Liver (tissue), 9 donors: ENCODE results near the gene MSGN1. TPM values are rescaled to one million over a fixed set of nuclear protein-coding genes. Genes with fewer than 3 reads are reported as not detected.

Experiments used
- DNase-seq: peaks from one replicate; pipeline ENCODE4 v3.0.0-alpha.2; 2017; ENCODE audit warnings: low spot score
- H3K27ac ChIP-seq, 2 donors: one replicate each; pipeline ENCODE4 v1.7.0; 2013; ENCODE audit warnings: inconsistent platforms in 2 of 2, low read length in 2 of 2, control low read depth in 1 of 2, low read depth in 1 of 2, mild to moderate bottlenecking in 1 of 2
- H3K27me3 ChIP-seq, 4 donors: one replicate each; pipeline versions ENCODE4 v1.6.1 to v1.7.0; 2013; ENCODE audit warnings: low read length in 3 of 4, inconsistent platforms in 1 of 4, mild to moderate bottlenecking in 1 of 4, moderate library complexity in 1 of 4; ENCODE audit not compliant: control insufficient read depth in 4 of 4, insufficient read depth in 4 of 4
- H3K36me3 ChIP-seq, 4 donors: one replicate each; pipeline versions ENCODE4 v1.6.1 to v1.7.0; 2013; ENCODE audit warnings: low read length in 3 of 4, mild to moderate bottlenecking in 3 of 4, low read depth in 1 of 4, moderate library complexity in 1 of 4; ENCODE audit not compliant: control insufficient read depth in 4 of 4, insufficient read depth in 3 of 4
- H3K4me1 ChIP-seq, 4 donors: one replicate each; pipeline versions ENCODE4 v1.6.1 to v1.7.0; 2013; ENCODE audit warnings: low read length in 3 of 4, mild to moderate bottlenecking in 3 of 4, moderate library complexity in 1 of 4; ENCODE audit not compliant: control insufficient read depth in 4 of 4, insufficient read depth in 4 of 4
- H3K4me3 ChIP-seq, 3 donors: one replicate each; pipeline versions ENCODE4 v1.6.1 to v1.7.0; 2013; ENCODE audit warnings: low read length in 3 of 3, control low read depth in 1 of 3, low read depth in 1 of 3, mild to moderate bottlenecking in 1 of 3
- H3K9ac ChIP-seq, 2 donors: one replicate each; pipeline ENCODE4 v1.7.0; 2013; ENCODE audit warnings: low read length in 2 of 2, mild to moderate bottlenecking in 2 of 2, moderate library complexity in 2 of 2, control low read depth in 1 of 2, low read depth in 1 of 2
- H3K9me3 ChIP-seq, 4 donors: one replicate each; pipeline versions ENCODE4 v1.6.1 to v1.7.0; 2013; ENCODE audit warnings: low read length in 3 of 4; ENCODE audit not compliant: control insufficient read depth in 4 of 4
- EGR1 ChIP-seq, 2 donors: IDR thresholded peaks; 2 replicates each; pipeline ENCODE4 v1.6.1; 2016 to 2018; ENCODE audit warnings: antibody characterized with exemption in 2 of 2, low read depth in 2 of 2
- FOXA1 ChIP-seq: IDR thresholded peaks from 2 replicates; pipeline ENCODE4 v1.6.1; 2016; ENCODE audit warnings: antibody characterized with exemption
- GABPA ChIP-seq, 2 donors: IDR thresholded peaks in 1 of 2; conservative IDR thresholded peaks in 1 of 2; 2 replicates each; pipeline ENCODE4 v1.6.1; 2016; ENCODE audit warnings: antibody characterized with exemption in 2 of 2, mild to moderate bottlenecking in 1 of 2, moderate library complexity in 1 of 2
- JUND ChIP-seq, 2 donors: IDR thresholded peaks; 2 replicates each; pipeline ENCODE4 v1.6.1; 2016; ENCODE audit warnings: antibody characterized with exemption in 2 of 2
- NR2F2 ChIP-seq: IDR thresholded peaks from 2 replicates; pipeline ENCODE4 v1.6.1; 2016; ENCODE audit warnings: antibody characterized with exemption
- RAD21 ChIP-seq, 2 donors: IDR thresholded peaks; 2 replicates each; pipeline ENCODE4 v1.6.1; 2016; ENCODE audit warnings: antibody characterized with exemption in 2 of 2, mild to moderate bottlenecking in 2 of 2
- SP1 ChIP-seq: IDR thresholded peaks from 2 replicates; pipeline ENCODE4 v1.6.1; 2018; ENCODE audit warnings: antibody characterized with exemption, mild to moderate bottlenecking
- TAF1 ChIP-seq: conservative IDR thresholded peaks from 2 replicates; pipeline ENCODE4 v1.6.1; 2016; ENCODE audit warnings: antibody characterized with exemption, mild to moderate bottlenecking
- YY1 ChIP-seq: IDR thresholded peaks from 2 replicates; pipeline ENCODE4 v1.6.1; 2016; ENCODE audit warnings: antibody characterized with exemption, mild to moderate bottlenecking
- WGBS: extraction: QIAGEN DNeasy Blood & Tissue Kit; methylation state at CpG from one replicate; pipeline ENCODE4 v1.1.7; 2013; 5-methylcytosine and 5-hydroxymethylcytosine counted together
- polyA plus RNA-seq, 2 donors: library from polyadenylated mRNA; stranded (reverse) in 1 of 2; unstranded in 1 of 2; fragments of 200-250 nt in 1 of 2; fragments of >200 nt in 1 of 2; fragmentation: Nextera tagmentation in 1 of 2; extraction: Ambion mirVana in 1 of 2; gene quantifications; one replicate each; pipeline versions ENCODE4 v1.2.1 to v1.2.3, GENCODE V29; 2013 to 2015
- total RNA-seq, 2 donors: library from RNA; depleted of rRNA; stranded (reverse); fragments of >200 nt; gene quantifications; one replicate each; pipeline ENCODE4 v1.2.3, GENCODE V29; 2014
- TF ChIP-seq, protein P1 (sequence below): fragments of 150-350 bp; IDR thresholded peaks from 2 replicates; pipeline ENCODE4 v1.5.1; 2017; ENCODE audit warnings: improper control_type of control experiment, low read depth, low read length; ENCODE audit not compliant: missing input control
- TF ChIP-seq, protein P2 (sequence below): IDR thresholded peaks from 2 replicates; pipeline ENCODE4 v1.6.1; 2016; ENCODE audit warnings: antibody characterized with exemption, mild to moderate bottlenecking
- TF ChIP-seq, protein P3 (sequence below): IDR thresholded peaks from 2 replicates; pipeline ENCODE4 v1.6.1; 2016; ENCODE audit warnings: antibody characterized with exemption
- donor health status: healthy.
- donor health status: healthy.
- donor health status: healthy.
- donor health status: healthy.
- donor health status: healthy.

The MSGN1 gene
- total and polyA plus RNA-seq, 4 donors = not detected

DNA sequence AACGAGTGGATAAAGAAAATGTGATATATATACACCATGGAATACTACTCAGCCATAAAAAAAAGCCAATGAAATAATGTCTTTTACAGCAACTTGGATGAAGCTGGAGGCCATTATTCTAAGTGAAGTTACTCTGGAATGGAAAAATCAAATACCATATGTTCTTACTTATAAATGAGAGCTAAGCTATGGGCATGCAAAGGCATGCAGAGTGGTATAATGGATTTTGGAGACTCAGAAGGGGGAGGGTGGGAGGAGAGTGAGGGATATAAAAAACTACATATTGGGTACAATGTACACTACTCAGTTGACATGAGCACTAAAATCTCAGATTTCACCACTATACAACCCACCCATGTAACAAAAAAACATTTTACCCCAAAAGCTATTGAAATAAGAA is 1.7 kb upstream of the MSGN1 start:
- Histone ChIP-seq H3K4me3 (no peak overlapping the region), H3K9me3 (no peaks in the 10 kb centered on the region), H3K36me3 (no peaks in the 10 kb centered on the region), H3K27ac (no peak overlapping the region), H3K9ac (no peak overlapping the region), H3K4me1 (no peaks in the 10 kb centered on the region), H3K27me3 (no peaks in the 10 kb centered on the region)
- TF ChIP-seq, protein P1, sequence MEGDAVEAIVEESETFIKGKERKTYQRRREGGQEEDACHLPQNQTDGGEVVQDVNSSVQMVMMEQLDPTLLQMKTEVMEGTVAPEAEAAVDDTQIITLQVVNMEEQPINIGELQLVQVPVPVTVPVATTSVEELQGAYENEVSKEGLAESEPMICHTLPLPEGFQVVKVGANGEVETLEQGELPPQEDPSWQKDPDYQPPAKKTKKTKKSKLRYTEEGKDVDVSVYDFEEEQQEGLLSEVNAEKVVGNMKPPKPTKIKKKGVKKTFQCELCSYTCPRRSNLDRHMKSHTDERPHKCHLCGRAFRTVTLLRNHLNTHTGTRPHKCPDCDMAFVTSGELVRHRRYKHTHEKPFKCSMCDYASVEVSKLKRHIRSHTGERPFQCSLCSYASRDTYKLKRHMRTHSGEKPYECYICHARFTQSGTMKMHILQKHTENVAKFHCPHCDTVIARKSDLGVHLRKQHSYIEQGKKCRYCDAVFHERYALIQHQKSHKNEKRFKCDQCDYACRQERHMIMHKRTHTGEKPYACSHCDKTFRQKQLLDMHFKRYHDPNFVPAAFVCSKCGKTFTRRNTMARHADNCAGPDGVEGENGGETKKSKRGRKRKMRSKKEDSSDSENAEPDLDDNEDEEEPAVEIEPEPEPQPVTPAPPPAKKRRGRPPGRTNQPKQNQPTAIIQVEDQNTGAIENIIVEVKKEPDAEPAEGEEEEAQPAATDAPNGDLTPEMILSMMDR = no peak
- TF ChIP-seq NR2F2 = no peak
- TF ChIP-seq GABPA (IDR thresholded peaks at IDR 0.05 in 1 of 2, conservative IDR thresholded peaks at IDR 0.05 in 1 of 2) = no peak
- no peak for TF ChIP-seq SP1
- TF ChIP-seq RAD21 (IDR thresholded peaks at IDR 0.05) = no peak
- TF ChIP-seq TAF1 = no peak
- TF ChIP-seq, protein P2, sequence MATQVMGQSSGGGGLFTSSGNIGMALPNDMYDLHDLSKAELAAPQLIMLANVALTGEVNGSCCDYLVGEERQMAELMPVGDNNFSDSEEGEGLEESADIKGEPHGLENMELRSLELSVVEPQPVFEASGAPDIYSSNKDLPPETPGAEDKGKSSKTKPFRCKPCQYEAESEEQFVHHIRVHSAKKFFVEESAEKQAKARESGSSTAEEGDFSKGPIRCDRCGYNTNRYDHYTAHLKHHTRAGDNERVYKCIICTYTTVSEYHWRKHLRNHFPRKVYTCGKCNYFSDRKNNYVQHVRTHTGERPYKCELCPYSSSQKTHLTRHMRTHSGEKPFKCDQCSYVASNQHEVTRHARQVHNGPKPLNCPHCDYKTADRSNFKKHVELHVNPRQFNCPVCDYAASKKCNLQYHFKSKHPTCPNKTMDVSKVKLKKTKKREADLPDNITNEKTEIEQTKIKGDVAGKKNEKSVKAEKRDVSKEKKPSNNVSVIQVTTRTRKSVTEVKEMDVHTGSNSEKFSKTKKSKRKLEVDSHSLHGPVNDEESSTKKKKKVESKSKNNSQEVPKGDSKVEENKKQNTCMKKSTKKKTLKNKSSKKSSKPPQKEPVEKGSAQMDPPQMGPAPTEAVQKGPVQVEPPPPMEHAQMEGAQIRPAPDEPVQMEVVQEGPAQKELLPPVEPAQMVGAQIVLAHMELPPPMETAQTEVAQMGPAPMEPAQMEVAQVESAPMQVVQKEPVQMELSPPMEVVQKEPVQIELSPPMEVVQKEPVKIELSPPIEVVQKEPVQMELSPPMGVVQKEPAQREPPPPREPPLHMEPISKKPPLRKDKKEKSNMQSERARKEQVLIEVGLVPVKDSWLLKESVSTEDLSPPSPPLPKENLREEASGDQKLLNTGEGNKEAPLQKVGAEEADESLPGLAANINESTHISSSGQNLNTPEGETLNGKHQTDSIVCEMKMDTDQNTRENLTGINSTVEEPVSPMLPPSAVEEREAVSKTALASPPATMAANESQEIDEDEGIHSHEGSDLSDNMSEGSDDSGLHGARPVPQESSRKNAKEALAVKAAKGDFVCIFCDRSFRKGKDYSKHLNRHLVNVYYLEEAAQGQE = no peak
- TF ChIP-seq YY1 = no peak
- TF ChIP-seq FOXA1 = no peak
- TF ChIP-seq, protein P3, sequence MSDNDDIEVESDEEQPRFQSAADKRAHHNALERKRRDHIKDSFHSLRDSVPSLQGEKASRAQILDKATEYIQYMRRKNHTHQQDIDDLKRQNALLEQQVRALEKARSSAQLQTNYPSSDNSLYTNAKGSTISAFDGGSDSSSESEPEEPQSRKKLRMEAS = no peak
- no peak for DNase-seq
- 76% methylated on average over 1 of the region's 1 CpG for WGBS

DNA sequence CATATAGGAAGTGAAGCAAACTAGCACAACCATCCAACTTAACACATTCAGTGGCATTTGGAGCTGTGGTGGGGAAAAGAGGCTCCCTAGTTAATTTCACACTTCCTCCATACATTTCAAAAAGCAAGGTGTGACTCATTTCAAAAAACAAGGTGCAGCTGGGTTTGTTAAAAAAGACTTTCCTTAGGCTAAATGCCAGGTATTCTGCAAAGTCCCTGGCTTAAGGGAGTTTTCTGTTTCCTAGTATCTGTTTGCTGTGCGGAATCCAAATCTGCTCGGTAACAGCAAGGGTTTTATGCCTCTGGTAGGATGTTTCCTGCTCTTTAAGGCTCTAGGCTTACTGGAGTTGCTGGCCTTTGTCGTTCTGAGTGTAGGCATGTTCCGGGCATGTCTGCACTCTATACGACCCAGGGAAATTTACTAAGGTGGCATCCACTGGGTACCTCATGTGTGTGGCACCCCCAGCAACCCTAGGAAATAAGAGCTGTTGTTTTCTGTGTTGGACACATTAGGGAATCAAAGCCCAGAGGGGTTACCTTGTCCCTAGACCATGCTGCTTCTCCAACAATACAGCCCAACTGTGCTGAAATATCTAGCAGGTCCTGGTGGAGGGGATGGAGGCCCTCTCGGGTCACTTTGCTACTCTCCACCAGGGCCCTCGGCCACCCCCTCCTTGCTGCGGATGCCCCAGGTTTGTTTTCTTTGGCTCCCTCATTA is 634 bp upstream of the MSGN1 start:
- TF ChIP-seq RAD21 (IDR thresholded peaks at IDR 0.05) = no peak
- TF ChIP-seq GABPA (IDR thresholded peaks at IDR 0.05 in 1 of 2, conservative IDR thresholded peaks at IDR 0.05 in 1 of 2) = no peak
- no peak for TF ChIP-seq SP1
- TF ChIP-seq JUND (IDR thresholded peaks at IDR 0.05) = no peak
- TF ChIP-seq EGR1 (IDR thresholded peaks at IDR 0.05; ENCODE audit: low read depth in 2 of 2) = no peak
- no peak for TF ChIP-seq TAF1
- no peak for DNase-seq
- no peak overlapping the region for H3K4me3 ChIP-seq
- H3K9me3 ChIP-seq = no peaks in the 10 kb centered on the region
- no peaks in the 10 kb centered on the region for H3K4me1 ChIP-seq
- no peak overlapping the region for H3K27ac ChIP-seq
- WGBS = 88% methylated on average over 8 of the region's 8 CpGs
- H3K27me3 ChIP-seq = no peaks in the 10 kb centered on the region
- H3K36me3 ChIP-seq = no peaks in the 10 kb centered on the region
- H3K9ac ChIP-seq = no peak overlapping the region
